Measurements from ENCODE around the gene FAHD1.
"Not testable (repeated sequence)": the region's sequence is repeated elsewhere in the genome, so short reads cannot be mapped to it uniquely, and the experiment has no call there.

The FAHD1 gene

DNA sequence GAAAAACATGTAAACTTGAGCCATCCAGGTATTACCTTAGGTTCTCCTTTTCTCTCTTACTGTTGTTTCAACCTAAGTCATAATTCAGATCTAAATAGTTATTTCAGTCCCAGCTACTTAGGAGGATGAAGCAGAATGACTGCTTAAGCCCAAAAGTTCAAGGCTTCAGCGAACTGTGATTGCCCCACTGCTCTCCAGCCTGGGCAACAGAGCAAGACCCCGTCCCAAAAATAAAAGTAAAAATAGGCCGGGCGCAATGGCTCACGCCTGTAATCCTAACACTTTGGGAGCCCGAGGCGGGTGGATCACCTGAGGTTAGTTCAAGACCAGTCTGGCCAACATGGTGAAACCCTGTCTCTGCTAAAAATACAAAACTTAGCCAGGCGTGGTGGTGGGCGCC, 35.4 kb downstream of the FAHD1 start:
- Histone ChIP-seq H3K36me3 (no peaks in the 10 kb centered on the region), H3K27me3 (peaks cover 0 to 25% (median 18%) of the 10 kb centered on the region in 11 experiments; a peak in 19 of 22 replicates), H3K27ac (no peak overlapping the region), H3K4me1 (peaks cover 0 to 8% (median 5%) of the 10 kb centered on the region in 10 experiments; a peak in 11 of 20 replicates), H3K4me3 (no peak overlapping the region), H4K20me1 (no peaks in the 10 kb centered on the region), H3K9ac (peak overlapping the region in 1 of 11 experiments; percentile 25; a peak in 1 of 22 replicates), H3K9me3 (replicated peaks in 1 of 11) (no peaks in the 10 kb centered on the region), H3K4me2 (no peak overlapping the region)
- TF ChIP-seq Cebpa-rat (IDR thresholded peaks at IDR 0.05), result no peak

- no peak for TF ChIP-seq Cebpa-rat (IDR thresholded peaks at IDR 0.05)
- Histone ChIP-seq H3K4me2 (peak overlapping the region in 2 of 11 experiments; percentile 50 to 56; a peak in 3 of 22 replicates), H3K4me1 (peaks cover 0 to 6% (median 3%) of the 10 kb centered on the region in 10 experiments; a peak in 8 of 20 replicates), H3K9ac (no peak overlapping the region), H3K36me3 (no peaks in the 10 kb centered on the region), H3K4me3 (no peak overlapping the region), H3K27ac (no peak overlapping the region), H4K20me1 (no peaks in the 10 kb centered on the region), H3K27me3 (peaks cover 0 to 10% (median 4%) of the 10 kb centered on the region in 11 experiments; a peak in 11 of 22 replicates), H3K9me3 (replicated peaks in 1 of 11) (no peaks in the 10 kb centered on the region)
Observed at GRCh38 chr16:1863681-1864460, 36.9 kb downstream of the FAHD1 start.

DNA sequence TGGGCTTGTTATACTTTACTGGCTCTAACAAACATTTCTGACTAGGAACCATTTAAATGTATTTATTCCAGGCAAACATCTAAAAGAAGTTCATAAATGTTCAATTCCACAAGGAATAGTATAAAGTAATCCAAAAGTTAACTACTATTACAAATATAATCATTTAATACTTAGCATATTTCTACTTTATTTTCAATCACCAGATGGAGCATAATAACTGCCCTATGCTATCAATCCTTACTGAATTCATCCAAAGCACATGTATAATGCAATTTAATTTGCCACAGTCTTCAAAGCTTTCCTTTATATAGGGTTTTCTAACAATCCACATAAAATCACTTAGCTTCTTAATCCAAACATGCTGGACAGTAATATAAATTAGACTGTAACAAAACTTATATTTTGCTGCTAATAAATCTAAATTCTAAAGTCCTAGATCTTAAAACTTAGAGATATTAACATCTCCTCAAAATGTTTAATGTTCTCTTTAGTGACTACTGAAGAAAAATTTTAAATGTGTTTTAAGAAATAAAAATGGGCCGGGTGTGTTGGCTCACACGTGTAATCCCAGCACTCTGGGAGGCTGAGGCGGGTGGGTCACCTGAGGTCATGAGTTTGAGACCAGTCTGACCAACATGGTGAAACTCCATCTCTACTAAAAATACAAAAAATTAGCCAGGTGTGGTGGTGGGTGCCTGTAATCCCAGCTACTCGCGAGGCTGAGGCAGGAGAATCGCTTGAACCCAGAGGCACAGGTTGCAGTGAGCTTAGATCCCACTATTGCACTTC, 39.1 kb downstream of the FAHD1 start:
- Histone ChIP-seq H3K4me1 (no peaks in the 10 kb centered on the region), H3K4me3 (no peak overlapping the region), H4K20me1 (no peaks in the 10 kb centered on the region), H3K9me3 (replicated peaks in 1 of 11) (no peaks in the 10 kb centered on the region), H3K36me3 (no peaks in the 10 kb centered on the region), H3K27me3 (no peaks in the 10 kb centered on the region), H3K27ac (no peak overlapping the region), H3K9ac (no peak overlapping the region), H3K4me2 (no peak overlapping the region)
- TF ChIP-seq Cebpa-rat (IDR thresholded peaks at IDR 0.05), result no peak

DNA sequence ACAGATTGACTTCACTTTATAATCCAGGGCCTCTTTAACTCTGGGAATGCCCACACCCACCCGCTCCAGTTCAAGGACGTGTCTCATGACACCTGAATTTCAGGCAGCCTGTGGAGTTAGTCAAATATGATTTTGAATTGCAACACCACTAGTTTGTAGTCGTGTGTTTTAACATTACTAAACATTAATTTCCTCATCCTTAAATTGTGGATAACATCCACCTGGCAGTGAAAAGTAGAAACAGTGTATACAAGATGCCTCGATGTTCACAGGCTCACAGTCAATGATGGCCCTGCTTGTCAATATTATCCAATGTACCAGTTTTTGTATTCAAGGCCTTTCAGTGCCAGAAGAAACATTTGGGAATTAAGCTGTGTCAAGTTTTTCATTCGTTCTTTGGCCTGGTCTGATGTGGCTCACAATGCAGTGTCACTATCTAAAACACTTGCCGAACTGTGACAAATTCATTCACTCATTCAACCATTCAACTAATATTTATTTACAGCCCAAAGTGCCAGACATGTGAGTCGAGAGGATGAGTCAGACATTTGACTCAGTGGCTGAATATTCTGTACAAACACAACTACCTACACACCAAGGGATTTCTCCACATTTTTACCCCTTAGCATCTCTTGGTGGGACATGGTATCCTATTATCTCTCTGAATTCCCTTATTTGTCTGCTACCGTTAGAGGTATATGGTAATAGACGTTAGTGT, 43.5 kb downstream of the FAHD1 start:
- no peak overlapping the region; a peak in 1 of 22 replicates for H3K9ac ChIP-seq
- H3K27ac ChIP-seq, result no peak overlapping the region
- no peak overlapping the region for H3K4me3 ChIP-seq
- H4K20me1 ChIP-seq, result no peaks in the 10 kb centered on the region
- H3K9me3 ChIP-seq (replicated peaks in 1 of 11), result peaks cover 0 to 5% (median 0%) of the 10 kb centered on the region in 11 experiments; a peak in 3 of 22 replicates
- no peaks in the 10 kb centered on the region for H3K36me3 ChIP-seq
- peaks cover 0 to 9% (median 0%) of the 10 kb centered on the region in 10 experiments; a peak in 4 of 20 replicates for H3K4me1 ChIP-seq
- TF ChIP-seq Cebpa-rat (IDR thresholded peaks at IDR 0.05), result no peak
- H3K4me2 ChIP-seq, result no peak overlapping the region
- H3K27me3 ChIP-seq, result no peaks in the 10 kb centered on the region

DNA sequence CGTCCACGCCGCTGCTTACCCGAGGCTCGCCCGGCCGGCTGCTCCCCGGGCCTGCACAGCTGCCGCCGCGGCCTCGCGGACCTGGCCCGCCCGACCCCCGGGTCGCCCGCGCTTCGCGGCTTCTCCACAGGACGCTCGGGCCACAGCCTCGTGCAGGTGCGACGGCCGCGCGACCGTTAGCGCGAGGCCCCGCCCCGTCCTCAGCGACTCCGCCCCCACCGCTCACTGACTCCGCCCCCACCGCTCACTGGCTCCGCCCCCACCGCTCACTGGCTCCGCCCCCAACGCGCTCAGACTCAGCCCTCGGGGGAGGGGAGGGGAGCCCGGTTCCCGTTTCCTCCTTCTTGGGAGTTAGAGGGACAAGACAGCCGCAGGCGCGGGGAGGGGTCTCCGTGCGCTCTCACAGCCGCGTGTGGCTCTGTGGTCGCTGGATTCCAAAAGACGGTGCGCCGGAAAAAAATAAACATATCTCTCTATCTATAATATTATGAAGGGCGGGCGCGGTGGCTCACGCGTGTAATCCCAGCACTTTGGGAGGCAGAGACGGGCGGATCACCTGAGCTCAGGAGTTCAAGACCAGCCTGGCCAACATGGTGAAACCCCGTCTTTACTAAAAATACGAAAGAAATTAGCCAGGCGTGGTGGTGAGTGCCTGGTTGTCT, 45.1 kb downstream of the FAHD1 start, which contains the start of gene MEIOB:
TSS of gene MEIOB (minus strand) at position 191 of the 662 bp plus-strand sequence. CDS start 3,989 bp downstream, outside the sequence.
- Histone ChIP-seq H3K27me3 (no peaks in the 10 kb centered on the region), H4K20me1 (no peaks in the 10 kb centered on the region), H3K4me1 (peaks cover 0 to 9% (median 0%) of the 10 kb centered on the region in 10 experiments; a peak in 4 of 20 replicates), H3K9ac (no peak within 1 kb of the TSS), H3K4me2 (no peak within 1 kb of the TSS), H3K9me3 (replicated peaks in 1 of 11) (peaks cover 0 to 5% (median 0%) of the 10 kb centered on the region in 11 experiments; a peak in 3 of 22 replicates), H3K36me3 (no peaks in the 10 kb centered on the region), H3K4me3 (no peak within 1 kb of the TSS), H3K27ac (no peak within 1 kb of the TSS)
- TF ChIP-seq Cebpa-rat (IDR thresholded peaks at IDR 0.05), result no peak

GRCh38 chr16:1874854-1875253, 47.8 kb downstream of the FAHD1 start:
- Histone ChIP-seq H3K4me2 (no peak overlapping the region; a peak in 1 of 22 replicates), H3K27ac (no peak overlapping the region), H3K9ac (no peak overlapping the region), H3K36me3 (no peaks in the 10 kb centered on the region), H3K9me3 (replicated peaks in 1 of 11) (peaks cover 0 to 5% (median 0%) of the 10 kb centered on the region in 11 experiments; a peak in 3 of 22 replicates), H4K20me1 (no peaks in the 10 kb centered on the region), H3K4me3 (no peak overlapping the region), H3K27me3 (no peaks in the 10 kb centered on the region), H3K4me1 (peaks cover 0 to 9% (median 0%) of the 10 kb centered on the region in 10 experiments; a peak in 4 of 20 replicates)
- no peak for TF ChIP-seq Cebpa-rat (IDR thresholded peaks at IDR 0.05)

- H3K4me1 ChIP-seq; H3K27ac ChIP-seq; H3K4me2 ChIP-seq; H4K20me1 ChIP-seq; H3K9me3 ChIP-seq (replicated peaks in 1 of 11); H3K36me3 ChIP-seq; H3K9ac ChIP-seq; H3K4me3 ChIP-seq; H3K27me3 ChIP-seq: not testable (repeated sequence)
Observed at GRCh38 chr16:1876066-1876465, 49.1 kb downstream of the FAHD1 start.

DNA sequence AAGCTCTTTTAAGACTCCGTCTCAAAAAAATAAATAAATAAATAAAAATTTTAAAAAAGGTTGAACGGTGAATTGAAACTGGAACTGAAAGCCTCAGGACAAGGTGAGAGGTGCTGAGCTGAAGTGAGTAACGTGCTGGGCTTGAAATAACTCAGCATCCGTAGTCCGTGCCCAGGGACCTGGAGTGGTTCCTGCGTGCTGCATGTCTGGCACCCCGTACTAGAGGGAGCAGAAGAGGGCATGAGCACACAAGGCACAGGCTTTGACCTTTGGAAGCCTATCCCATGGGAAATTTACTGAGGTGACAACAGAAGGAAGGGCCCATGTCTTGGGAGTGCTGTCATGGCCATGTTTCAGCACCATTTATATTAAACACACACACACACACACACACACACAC, 49.5 kb downstream of the FAHD1 start:
- no peaks in the 10 kb centered on the region for H3K27me3 ChIP-seq
- H3K9me3 ChIP-seq (replicated peaks in 1 of 11), result peaks cover 0 to 5% (median 0%) of the 10 kb centered on the region in 11 experiments; a peak in 3 of 22 replicates
- H3K36me3 ChIP-seq, result no peaks in the 10 kb centered on the region
- no peaks in the 10 kb centered on the region for H4K20me1 ChIP-seq
- H3K9ac ChIP-seq, result no peak overlapping the region
- peaks cover 0 to 9% (median 0%) of the 10 kb centered on the region in 10 experiments; a peak in 4 of 20 replicates for H3K4me1 ChIP-seq
- no peak overlapping the region for H3K4me2 ChIP-seq
- TF ChIP-seq Cebpa-rat (IDR thresholded peaks at IDR 0.05), result no peak
- no peak overlapping the region for H3K27ac ChIP-seq
- H3K4me3 ChIP-seq, result no peak overlapping the region
